PC-9 (cell line): ENCODE data around the gene ZNF462.

Experiments
- EZH2 ChIP-seq: fragments of 200-600 bp; sonication (generic); IDR thresholded peaks from 2 replicates; pipeline ENCODE4 v1.8.0; 2017; ENCODE audit warnings: antibody characterized with exemption, low read depth
- TF ChIP-seq, protein P1 (sequence below): fragments of 200-600 bp; sonication (generic); conservative IDR thresholded peaks from 2 replicates; pipeline ENCODE4 v1.6.1; 2017; ENCODE audit warnings: mixed run types, antibody characterized with exemption, mild to moderate bottlenecking, moderate library complexity

- TF ChIP-seq EZH2 = no peak
- TF ChIP-seq, protein P1, sequence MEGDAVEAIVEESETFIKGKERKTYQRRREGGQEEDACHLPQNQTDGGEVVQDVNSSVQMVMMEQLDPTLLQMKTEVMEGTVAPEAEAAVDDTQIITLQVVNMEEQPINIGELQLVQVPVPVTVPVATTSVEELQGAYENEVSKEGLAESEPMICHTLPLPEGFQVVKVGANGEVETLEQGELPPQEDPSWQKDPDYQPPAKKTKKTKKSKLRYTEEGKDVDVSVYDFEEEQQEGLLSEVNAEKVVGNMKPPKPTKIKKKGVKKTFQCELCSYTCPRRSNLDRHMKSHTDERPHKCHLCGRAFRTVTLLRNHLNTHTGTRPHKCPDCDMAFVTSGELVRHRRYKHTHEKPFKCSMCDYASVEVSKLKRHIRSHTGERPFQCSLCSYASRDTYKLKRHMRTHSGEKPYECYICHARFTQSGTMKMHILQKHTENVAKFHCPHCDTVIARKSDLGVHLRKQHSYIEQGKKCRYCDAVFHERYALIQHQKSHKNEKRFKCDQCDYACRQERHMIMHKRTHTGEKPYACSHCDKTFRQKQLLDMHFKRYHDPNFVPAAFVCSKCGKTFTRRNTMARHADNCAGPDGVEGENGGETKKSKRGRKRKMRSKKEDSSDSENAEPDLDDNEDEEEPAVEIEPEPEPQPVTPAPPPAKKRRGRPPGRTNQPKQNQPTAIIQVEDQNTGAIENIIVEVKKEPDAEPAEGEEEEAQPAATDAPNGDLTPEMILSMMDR = no peak
Observed at GRCh38 chr9:107033966-107034365, 171.0 kb downstream of the ZNF462 start.
